H9 (cell line): Measurements from ENCODE around the gene TMCO6. TPM values are rescaled to one million over a fixed set of nuclear protein-coding genes. Genes with fewer than 3 reads are reported as not detected.

Experiments used
- DNase-seq: peaks from one replicate; pipeline ENCODE4 v3.0.0-alpha.2; 2017
- H2AFZ ChIP-seq: one replicate; pipeline ENCODE4 v1.6.1; 2013; ENCODE audit warnings: mild to moderate bottlenecking, low read length, control low read depth, moderate library complexity
- H2AK5ac ChIP-seq: 2 replicates; pipeline ENCODE4 v1.6.1; 2013; ENCODE audit warnings: low read length, control low read depth, mixed read lengths; ENCODE audit not compliant: insufficient read length
- H2BK120ac ChIP-seq: one replicate; pipeline ENCODE4 v1.6.1; 2013; ENCODE audit warnings: low read depth, mild to moderate bottlenecking, low read length, control low read depth, inconsistent platforms; ENCODE audit not compliant: poor library complexity, severe bottlenecking
- H2BK12ac ChIP-seq: 2 replicates; pipeline ENCODE4 v1.6.1; 2013; ENCODE audit warnings: low read length, control low read depth, mixed read lengths, low read depth; ENCODE audit not compliant: insufficient read length
- H2BK15ac ChIP-seq: 2 replicates; pipeline ENCODE4 v1.6.1; 2013; ENCODE audit warnings: low read depth, low read length, control low read depth
- H2BK20ac ChIP-seq: one replicate; pipeline ENCODE4 v1.6.1; 2013; ENCODE audit warnings: low read depth, mild to moderate bottlenecking, low read length, control low read depth, inconsistent platforms; ENCODE audit not compliant: poor library complexity, severe bottlenecking
- H2BK5ac ChIP-seq: 2 replicates; pipeline ENCODE4 v1.6.1; 2013; ENCODE audit warnings: low read length, control low read depth, mixed read lengths; ENCODE audit not compliant: insufficient read length
- H3K14ac ChIP-seq: 2 replicates; pipeline ENCODE4 v1.6.1; 2013; ENCODE audit warnings: low read length, control low read depth; ENCODE audit not compliant: insufficient read depth
- H3K18ac ChIP-seq: 2 replicates; pipeline ENCODE4 v1.6.1; 2013; ENCODE audit warnings: low read depth, mild to moderate bottlenecking, mixed read lengths, low read length, control low read depth; ENCODE audit not compliant: insufficient read length
- H3K23ac ChIP-seq: 2 replicates; pipeline ENCODE4 v1.6.1; 2013; ENCODE audit warnings: low read length, control low read depth, mixed read lengths, low read depth; ENCODE audit not compliant: insufficient read length
- H3K23me2 ChIP-seq: 2 replicates; pipeline ENCODE4 v1.6.1; 2013; ENCODE audit warnings: low read depth, mild to moderate bottlenecking, mixed read lengths, low read length, control low read depth; ENCODE audit not compliant: insufficient read length, poor library complexity, severe bottlenecking
- H3K27ac ChIP-seq: 2 replicates; pipeline ENCODE4 v1.5.1; 2013; ENCODE audit warnings: low read length, control low read depth, mixed read lengths, low read depth; ENCODE audit not compliant: insufficient read length
- H3K27me3 ChIP-seq: 2 replicates; pipeline ENCODE4 v1.6.1; 2013; ENCODE audit warnings: low read length, control low read depth, inconsistent platforms; ENCODE audit not compliant: insufficient read depth
- H3K4ac ChIP-seq: 2 replicates; pipeline ENCODE4 v1.6.1; 2013; ENCODE audit warnings: low read depth, mild to moderate bottlenecking, control low read depth, inconsistent platforms, low read length, moderate library complexity
- H3K4me1 ChIP-seq: 2 replicates; pipeline ENCODE4 v1.6.1; 2013; ENCODE audit warnings: low read length, control low read depth, inconsistent platforms; ENCODE audit not compliant: insufficient read depth
- H3K4me2 ChIP-seq: 2 replicates; pipeline ENCODE4 v1.6.1; 2013; ENCODE audit warnings: low read length, control low read depth, mixed read lengths; ENCODE audit not compliant: insufficient read length, insufficient read depth
- H3K56ac ChIP-seq: 2 replicates; pipeline ENCODE4 v1.6.1; 2013; ENCODE audit warnings: low read depth, mild to moderate bottlenecking, mixed read lengths, low read length, control low read depth; ENCODE audit not compliant: insufficient read length
- H3K79me1 ChIP-seq: 2 replicates; pipeline ENCODE4 v1.6.1; 2013; ENCODE audit warnings: low read depth, mild to moderate bottlenecking, moderate library complexity, low read length, control low read depth, inconsistent platforms; ENCODE audit not compliant: insufficient read depth, poor library complexity, severe bottlenecking
- H3K79me2 ChIP-seq: 2 replicates; pipeline ENCODE4 v1.6.1; 2013; ENCODE audit warnings: low read length, control low read depth, inconsistent platforms; ENCODE audit not compliant: insufficient read depth
- H3K9ac ChIP-seq: 2 replicates; pipeline ENCODE4 v1.6.1; 2013; ENCODE audit warnings: low read length, control low read depth, mixed read lengths; ENCODE audit not compliant: insufficient read length; ENCODE audit errors: extremely low read depth
- H3K9me3 ChIP-seq: one replicate; pipeline ENCODE4 v1.6.1; 2013; ENCODE audit warnings: low read depth, low read length, inconsistent platforms; ENCODE audit not compliant: control insufficient read depth
- H3T11ph ChIP-seq: one replicate; pipeline ENCODE4 v1.6.1; 2013; ENCODE audit warnings: mild to moderate bottlenecking, low read length, control low read depth, inconsistent platforms
- H4K20me1 ChIP-seq: one replicate; pipeline ENCODE4 v1.6.1; 2013; ENCODE audit not compliant: control insufficient read depth, insufficient read length, insufficient read depth
- H4K5ac ChIP-seq: 2 replicates; pipeline ENCODE4 v1.6.1; 2013; ENCODE audit warnings: low read depth, mild to moderate bottlenecking, mixed read lengths, low read length, control low read depth; ENCODE audit not compliant: insufficient read length
- H4K8ac ChIP-seq: replicated peaks from 2 replicates; pipeline ENCODE4 v1.6.1; 2013; ENCODE audit warnings: low read length, control low read depth, mixed read lengths, low read depth; ENCODE audit not compliant: insufficient read length
- H4K91ac ChIP-seq: 2 replicates; pipeline ENCODE4 v1.6.1; 2013; ENCODE audit warnings: low read depth, mild to moderate bottlenecking, moderate library complexity, mixed read lengths, low read length, control low read depth; ENCODE audit not compliant: insufficient read length
- H3K27ac Mint-ChIP-seq, 3 experiments: 2 replicates in 2 of 3; 3 replicates in 1 of 3; pipeline ENCODE4 v1.8.0; 2020 to 2021; ENCODE audit warnings: mixed read lengths in 3 of 3, mild to moderate bottlenecking in 1 of 3, moderate library complexity in 1 of 3
- H3K27me3 Mint-ChIP-seq: 2 replicates; pipeline ENCODE4 v1.8.0; 2021; ENCODE audit warnings: low read depth, mild to moderate bottlenecking, moderate library complexity, mixed read lengths
- H3K36me3 Mint-ChIP-seq, 3 experiments: 2 replicates in 2 of 3; 3 replicates in 1 of 3; pipeline ENCODE4 v1.8.0; 2020 to 2021; ENCODE audit warnings: low read depth in 3 of 3, mixed read lengths in 3 of 3; ENCODE audit not compliant: insufficient read depth in 1 of 3
- H3K4me1 Mint-ChIP-seq, 2 experiments: 2 replicates each; pipeline ENCODE4 v1.8.0; 2020; ENCODE audit warnings: mixed read lengths in 2 of 2
- H3K4me3 Mint-ChIP-seq, 2 experiments: 2 replicates in 1 of 2; 3 replicates in 1 of 2; pipeline ENCODE4 v1.8.0; 2020 to 2021; ENCODE audit warnings: mild to moderate bottlenecking in 2 of 2, mixed read lengths in 2 of 2, moderate library complexity in 1 of 2
- H3K9me3 Mint-ChIP-seq, 2 experiments: 2 replicates in 1 of 2; 3 replicates in 1 of 2; pipeline ENCODE4 v1.8.0; 2020; ENCODE audit warnings: mild to moderate bottlenecking in 2 of 2, mixed read lengths in 2 of 2, moderate library complexity in 1 of 2
- CTCF ChIP-seq: fragments of 200-600 bp; sonication (generic); conservative IDR thresholded peaks from 3 replicates; pipeline ENCODE4 v1.8.0; 2021; ENCODE audit warnings: antibody characterized with exemption, mild to moderate bottlenecking
- WGBS: extraction: QIAGEN DNeasy Blood & Tissue Kit; methylation state at CpG from one replicate; pipeline ENCODE4 v1.1.7; 2013; ENCODE audit warnings: missing lambda C conversion rate, low lambda C conversion rate, mixed read lengths; ENCODE audit not compliant: insufficient read length; ENCODE audit errors: extremely low coverage; 5-methylcytosine and 5-hydroxymethylcytosine counted together
- total RNA-seq: library from RNA; stranded (reverse); gene quantifications from 2 replicates; pipeline ENCODE4 v1.2.1, GENCODE V29; 2021

Gene TMCO6
- total RNA-seq, 1 experiment from 2014 or later: 39.3 TPM

GRCh38 chr5:140673187-140673976 lies 34.1 kb downstream of the TMCO6 start, which contains the start of gene DND1:
TSS of gene DND1 (minus strand) at chr5:140673576. CDS start at chr5:140673542, 34 bp downstream.
- no peaks in the 10 kb centered on the region for H3K27me3 ChIP-seq
- no peak within 1 kb of the TSS for H4K91ac ChIP-seq
- no peaks in the 10 kb centered on the region for H3K9me3 ChIP-seq
- no peak within 1 kb of the TSS for H2BK5ac ChIP-seq
- H3K36me3 Mint-ChIP-seq: peaks cover 22 to 81% (median 48%) of the 10 kb centered on the region in 3 experiments
- DNase-seq: peak; percentile 46
- H3K23ac ChIP-seq: no peak within 1 kb of the TSS
- H2BK20ac ChIP-seq: no peak within 1 kb of the TSS
- H3T11ph ChIP-seq: no peak within 1 kb of the TSS
- no peaks in the 10 kb centered on the region for H3K9me3 Mint-ChIP-seq
- no peak within 1 kb of the TSS for H2AK5ac ChIP-seq
- no peak within 1 kb of the TSS for H3K9ac ChIP-seq
- H2BK12ac ChIP-seq: no peak within 1 kb of the TSS
- H2BK15ac ChIP-seq: no peak within 1 kb of the TSS
- H4K20me1 ChIP-seq: no peaks in the 10 kb centered on the region
- H3K79me2 ChIP-seq: no peaks in the 10 kb centered on the region
- no peaks in the 10 kb centered on the region for H3K79me1 ChIP-seq
- no peak within 1 kb of the TSS for H2BK120ac ChIP-seq
- H4K8ac ChIP-seq: no peak within 1 kb of the TSS
- H3K18ac ChIP-seq: no peak within 1 kb of the TSS
- no CpG with 5 or more reads among the region's 45 CpGs for WGBS
- H3K14ac ChIP-seq: no peak within 1 kb of the TSS
- H3K4me3 Mint-ChIP-seq: peak within 1 kb of the TSS in 1 of 2 experiments; percentile 31; a peak in 1 of 5 replicates
- no peaks in the 10 kb centered on the region for H3K23me2 ChIP-seq
- H3K27me3 Mint-ChIP-seq: no peaks in the 10 kb centered on the region
- H4K5ac ChIP-seq: no peak within 1 kb of the TSS
- no peak within 1 kb of the TSS for H3K4me2 ChIP-seq
- peaks cover 0 to 6% of the 10 kb centered on the region in 2 experiments; a peak in 1 of 4 replicates for H3K4me1 Mint-ChIP-seq
- H3K56ac ChIP-seq: no peak within 1 kb of the TSS
- H2AFZ ChIP-seq: no peak within 1 kb of the TSS
- H3K27ac ChIP-seq: no peak within 1 kb of the TSS
- no peak for TF ChIP-seq CTCF
- no peak within 1 kb of the TSS for H3K4ac ChIP-seq
- no peaks in the 10 kb centered on the region for H3K4me1 ChIP-seq
- peak within 1 kb of the TSS in 2 of 3 experiments; percentile 49 to 92; a peak in 4 of 7 replicates for H3K27ac Mint-ChIP-seq
